Osteocyte (in vitro differentiated cells): ENCODE results near the gene HAX1. TPM values are rescaled to one million over a fixed set of nuclear protein-coding genes. Genes with fewer than 3 reads are reported as not detected.

ENCODE experiments used
- DNase-seq: peaks from one replicate; pipeline ENCODE4 v3.0.0; 2021; ENCODE audit warnings: mixed read lengths; ENCODE audit not compliant: unreplicated experiment; ENCODE audit errors: extremely low spot score
- H3K27ac Mint-ChIP-seq: one replicate; pipeline ENCODE4 v1.8.0; 2021; ENCODE audit warnings: mild to moderate bottlenecking, mixed read lengths; ENCODE audit not compliant: unreplicated experiment
- H3K27me3 Mint-ChIP-seq: one replicate; pipeline ENCODE4 v1.8.0; 2021; ENCODE audit warnings: mixed read lengths; ENCODE audit not compliant: unreplicated experiment
- H3K36me3 Mint-ChIP-seq: one replicate; pipeline ENCODE4 v1.8.0; 2021; ENCODE audit warnings: mixed read lengths; ENCODE audit not compliant: unreplicated experiment
- H3K4me1 Mint-ChIP-seq: one replicate; pipeline ENCODE4 v1.8.0; 2021; ENCODE audit warnings: mixed read lengths; ENCODE audit not compliant: unreplicated experiment
- H3K4me3 Mint-ChIP-seq: one replicate; pipeline ENCODE4 v1.8.0; 2021; ENCODE audit warnings: mild to moderate bottlenecking, moderate library complexity, mixed read lengths; ENCODE audit not compliant: unreplicated experiment
- H3K9me3 Mint-ChIP-seq: one replicate; pipeline ENCODE4 v1.8.0; 2021; ENCODE audit warnings: mixed read lengths; ENCODE audit not compliant: unreplicated experiment
- CTCF ChIP-seq: fragments of 200-600 bp; sonication (generic); IDR thresholded peaks from 2 replicates; pipeline ENCODE4 v1.5.0; 2021; ENCODE audit warnings: antibody characterized with exemption, mild to moderate bottlenecking, moderate library complexity
- total RNA-seq: library from RNA; stranded (reverse); gene quantifications from 2 replicates; pipeline ENCODE4 v1.2.1, GENCODE V29; 2021

HAX1 gene
- total RNA-seq, 1 donor from 2014 or later, result 99.9 TPM

- H3K9me3 Mint-ChIP-seq, result no peaks in the 10 kb centered on the region
- no peak overlapping the region for H3K4me3 Mint-ChIP-seq
- H3K27ac Mint-ChIP-seq, result no peak overlapping the region
- peaks cover 76% of the 10 kb centered on the region for H3K36me3 Mint-ChIP-seq
- H3K27me3 Mint-ChIP-seq, result no peaks in the 10 kb centered on the region
- no peak for TF ChIP-seq CTCF
- peaks cover 1% of the 10 kb centered on the region for H3K4me1 Mint-ChIP-seq
- DNase-seq, result no peak
Observed at GRCh38 chr1:154241703-154242351, 30.6 kb upstream of the HAX1 start.

GRCh38 chr1:154253671-154254070, 18.8 kb upstream of the HAX1 start:
- Mint-ChIP-seq H3K4me1 (no peaks in the 10 kb centered on the region), H3K9me3 (no peaks in the 10 kb centered on the region), H3K36me3 (peaks cover 71% of the 10 kb centered on the region), H3K27ac (no peak overlapping the region), H3K27me3 (no peaks in the 10 kb centered on the region), H3K4me3 (no peak overlapping the region)
- DNase-seq, result no peak
- no peak for TF ChIP-seq CTCF

- Mint-ChIP-seq H3K9me3 (no peaks in the 10 kb centered on the region), H3K4me1 (no peaks in the 10 kb centered on the region), H3K4me3 (no peak overlapping the region), H3K36me3 (peaks cover 65% of the 10 kb centered on the region), H3K27me3 (no peaks in the 10 kb centered on the region), H3K27ac (no peak overlapping the region)
- no peak for TF ChIP-seq CTCF
- no peak for DNase-seq
Observed at GRCh38 chr1:154256686-154257085, 15.7 kb upstream of the HAX1 start.

- Mint-ChIP-seq H3K27me3 (no peaks in the 10 kb centered on the region), H3K27ac (no peak overlapping the region), H3K36me3 (peaks cover 80% of the 10 kb centered on the region), H3K4me1 (no peaks in the 10 kb centered on the region), H3K4me3 (no peak overlapping the region), H3K9me3 (no peaks in the 10 kb centered on the region)
- DNase-seq, result no peak
- no peak for TF ChIP-seq CTCF
Observed at GRCh38 chr1:154258784-154259183, 13.6 kb upstream of the HAX1 start.

- no peaks in the 10 kb centered on the region for H3K9me3 Mint-ChIP-seq
- no peak overlapping the region for H3K27ac Mint-ChIP-seq
- no peaks in the 10 kb centered on the region for H3K27me3 Mint-ChIP-seq
- DNase-seq, result no peak
- H3K4me1 Mint-ChIP-seq, result no peaks in the 10 kb centered on the region
- H3K36me3 Mint-ChIP-seq, result peaks cover 71% of the 10 kb centered on the region
- TF ChIP-seq CTCF, result no peak
- no peak overlapping the region for H3K4me3 Mint-ChIP-seq
Observed at GRCh38 chr1:154260127-154260526, 12.3 kb upstream of the HAX1 start.
